GM12878 (cell line): ENCODE data around the gene LENEP.

Experiments used
- ASH2L ChIP-seq: fragments of 300-600, 200-600 bp; sonication (generic); IDR thresholded peaks from 2 replicates; pipeline ENCODE4 v1.6.1; 2017; ENCODE audit warnings: low read depth, mild to moderate bottlenecking, borderline replicate concordance
- CTCF ChIP-seq, 3 experiments: IDR thresholded peaks in 2 of 3; conservative IDR thresholded peaks in 1 of 3; 2 replicates each; pipeline ENCODE4 v1.5.1; 2011; ENCODE audit warnings: low read depth in 3 of 3, low read length in 3 of 3, mild to moderate bottlenecking in 3 of 3, control low read depth in 2 of 3, moderate library complexity in 2 of 3, inconsistent platforms in 1 of 3, mixed read lengths in 1 of 3; ENCODE audit not compliant: control insufficient read depth in 2 of 3, insufficient read depth in 1 of 3; ENCODE audit errors: extremely low read depth in 1 of 3
- RFX5 ChIP-seq: IDR thresholded peaks from 2 replicates; pipeline ENCODE4 v1.6.1; 2011; ENCODE audit warnings: low read depth, low read length, improper control_type of control experiment
- RUNX3 ChIP-seq: IDR thresholded peaks from 2 replicates; pipeline ENCODE4 v1.6.1; 2012; ENCODE audit warnings: low read length, inconsistent platforms
- YY1 ChIP-seq: IDR thresholded peaks from 2 replicates; pipeline ENCODE4 v1.6.1; 2011; ENCODE audit warnings: low read depth, mild to moderate bottlenecking, low read length
- TF ChIP-seq, protein P1 (sequence below): IDR thresholded peaks from 2 replicates; pipeline ENCODE4 v1.6.1; 2011; ENCODE audit warnings: low read depth, mild to moderate bottlenecking, low read length, moderate library complexity, borderline replicate concordance; ENCODE audit errors: extremely low read depth
- TF ChIP-seq, protein P2 (sequence below): IDR thresholded peaks from 2 replicates; pipeline ENCODE4 v1.6.1; 2012; ENCODE audit warnings: low read depth, low read length, improper control_type of control experiment

DNA sequence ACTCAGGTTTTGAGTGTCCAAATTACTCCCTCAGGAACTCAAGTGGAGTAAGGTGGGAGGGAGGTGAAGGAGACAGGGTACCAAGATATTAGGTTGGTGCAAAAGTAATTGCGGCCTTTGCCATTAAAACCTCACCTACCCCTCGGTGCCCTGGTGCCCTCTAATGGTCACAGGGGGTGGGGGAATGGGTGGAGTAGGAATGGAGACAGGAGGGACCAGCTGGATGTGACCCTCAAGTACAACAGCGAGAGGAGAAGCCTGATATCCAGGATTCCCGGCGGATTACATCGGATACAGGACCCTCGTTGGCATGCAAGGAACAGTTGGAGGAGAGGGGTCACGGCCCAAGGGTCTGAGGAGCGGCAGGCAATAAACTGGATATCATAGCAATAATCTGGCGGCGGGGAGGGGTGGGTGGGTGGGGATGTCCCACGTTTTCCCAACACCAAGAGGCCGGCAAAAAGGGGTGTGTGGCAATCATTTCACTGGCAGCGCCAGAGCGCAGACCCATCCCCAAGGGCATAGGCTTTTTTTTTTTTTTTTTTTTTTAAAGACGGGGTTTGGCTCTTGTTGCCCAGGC is 4.9 kb downstream of the LENEP start:
- TF ChIP-seq CTCF (IDR thresholded peaks at IDR 0.05 in 2 of 3, conservative IDR thresholded peaks at IDR 0.05 in 1 of 3; ENCODE audit: control insufficient read depth in 2 of 3, extremely low read depth in 1 of 3, insufficient read depth in 1 of 3, low read depth in 3 of 3, low read length in 3 of 3), result peak in 2 of 3 experiments; percentile 19; a peak in 3 of 6 replicates
- TF ChIP-seq YY1, result no peak
- no peak for TF ChIP-seq RUNX3
- no peak for TF ChIP-seq ASH2L
- TF ChIP-seq, protein P1, sequence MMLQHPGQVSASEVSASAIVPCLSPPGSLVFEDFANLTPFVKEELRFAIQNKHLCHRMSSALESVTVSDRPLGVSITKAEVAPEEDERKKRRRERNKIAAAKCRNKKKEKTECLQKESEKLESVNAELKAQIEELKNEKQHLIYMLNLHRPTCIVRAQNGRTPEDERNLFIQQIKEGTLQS, result no peak
- no peak for TF ChIP-seq RFX5
- TF ChIP-seq, protein P2, sequence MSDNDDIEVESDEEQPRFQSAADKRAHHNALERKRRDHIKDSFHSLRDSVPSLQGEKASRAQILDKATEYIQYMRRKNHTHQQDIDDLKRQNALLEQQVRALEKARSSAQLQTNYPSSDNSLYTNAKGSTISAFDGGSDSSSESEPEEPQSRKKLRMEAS, result no peak
